T-helper 9 cell (primary cell): ENCODE measurements around the gene TNFSF8.

Source experiments
- DNase-seq: peaks from one replicate; pipeline ENCODE4 v3.0.0-alpha.2; 2020

Gene TNFSF8

GRCh38 chr9:114864471-114864870, 65.9 kb downstream of the TNFSF8 start:
- no peak for DNase-seq

- no peak for DNase-seq
These were observed 68.3 kb downstream of the TNFSF8 start for GRCh38 chr9:114861922-114862605.

- no peak for DNase-seq
These were observed 69.1 kb downstream of the TNFSF8 start for GRCh38 chr9:114861273-114861672.

GRCh38 chr9:114860187-114860586, 70.2 kb downstream of the TNFSF8 start:
- no peak for DNase-seq

GRCh38 chr9:114856942-114857315, 73.5 kb downstream of the TNFSF8 start:
- no peak for DNase-seq

GRCh38 chr9:114856215-114856941, 74.0 kb downstream of the TNFSF8 start:
- no peak for DNase-seq

GRCh38 chr9:114855488-114855887, 74.9 kb downstream of the TNFSF8 start:
- no peak for DNase-seq

- DNase-seq, result no peak
These were observed 75.5 kb downstream of the TNFSF8 start for GRCh38 chr9:114854736-114855355.

GRCh38 chr9:114853071-114853855, 77.1 kb downstream of the TNFSF8 start:
- no peak for DNase-seq

GRCh38 chr9:114852050-114852594, 78.3 kb downstream of the TNFSF8 start:
- no peak for DNase-seq

- DNase-seq, result no peak
These were observed 79.1 kb downstream of the TNFSF8 start for GRCh38 chr9:114851306-114851705.
